WI38 (cell line): Measurements from ENCODE around the gene CMC2.

ENCODE experiments used
- H3K4me3 ChIP-seq: 2 replicates; pipeline ENCODE4 v1.5.1; 2011; ENCODE audit warnings: low read depth, mild to moderate bottlenecking, control low read depth, low read length
- CTCF ChIP-seq: IDR thresholded peaks from 2 replicates; pipeline ENCODE4 v1.5.1; 2012; ENCODE audit warnings: low read depth, mild to moderate bottlenecking, control low read depth, low read length

Gene CMC2

DNA sequence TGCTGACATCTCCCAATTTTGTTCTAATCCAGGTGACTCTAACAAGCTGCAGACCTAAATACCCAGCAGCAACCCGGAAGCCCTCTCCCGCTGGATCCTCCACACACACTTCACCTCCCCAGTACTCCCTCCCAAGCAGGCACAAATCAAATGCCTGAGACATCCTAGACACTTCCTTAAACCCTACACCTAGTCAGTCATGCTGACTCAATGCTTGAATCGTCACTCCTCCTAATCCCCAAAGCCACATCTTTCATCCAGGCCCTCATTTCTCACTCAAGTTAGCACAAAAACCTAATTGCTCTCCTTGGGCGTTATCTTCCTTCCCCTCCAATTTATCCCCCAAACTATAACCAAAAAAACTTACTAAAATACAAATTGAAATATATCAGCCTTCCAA is 32.7 kb downstream of the CMC2 start:
- no peak overlapping the region for H3K4me3 ChIP-seq
- no peak for TF ChIP-seq CTCF

DNA sequence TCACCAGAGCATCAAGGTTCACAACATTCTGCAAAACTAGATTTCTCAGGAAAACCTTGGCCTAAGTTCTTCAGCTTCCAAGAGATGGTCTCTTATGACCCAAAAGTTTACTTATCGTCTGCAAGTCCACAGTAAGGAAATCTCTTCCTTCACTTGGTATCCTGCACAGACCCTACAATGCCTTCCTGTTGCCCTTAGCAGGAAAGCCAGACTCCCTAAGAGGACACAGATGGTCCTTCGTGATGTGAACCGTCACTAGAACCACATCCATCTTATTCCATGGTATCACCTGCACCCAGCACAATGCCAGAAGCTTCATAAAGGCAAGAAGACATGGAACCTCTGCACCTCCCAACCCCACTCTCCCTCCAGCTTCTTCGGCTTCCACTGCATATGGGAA is 34.1 kb downstream of the CMC2 start:
- no peak overlapping the region for H3K4me3 ChIP-seq
- TF ChIP-seq CTCF, result no peak

DNA sequence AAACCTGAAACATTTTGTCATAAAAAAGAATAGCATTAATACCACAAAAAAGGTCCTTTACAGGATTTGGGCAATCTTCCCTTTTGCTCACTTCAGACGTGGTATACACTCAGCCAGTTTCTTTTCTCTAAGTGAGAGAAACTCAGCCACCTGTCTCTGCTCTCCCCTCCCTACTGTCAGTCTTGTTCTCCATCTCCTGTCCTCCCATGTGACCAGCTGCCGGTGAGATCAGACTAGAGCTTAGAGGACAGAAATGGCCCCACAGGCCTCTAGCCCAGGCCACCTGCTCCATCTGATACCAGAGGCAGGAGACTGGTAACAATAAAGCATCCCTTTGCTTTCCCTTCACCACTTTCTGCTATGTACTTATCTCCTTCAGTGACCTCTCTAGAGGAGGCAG is 34.9 kb downstream of the CMC2 start:
- no peak for TF ChIP-seq CTCF
- H3K4me3 ChIP-seq, result no peak overlapping the region

- no peak overlapping the region for H3K4me3 ChIP-seq
- no peak for TF ChIP-seq CTCF
Measured at GRCh38 chr16:80969114-80969484, 37.6 kb downstream of the CMC2 start.

GRCh38 chr16:80968386-80969113 is 38.1 kb downstream of the CMC2 start:
- H3K4me3 ChIP-seq, result no peak overlapping the region
- no peak for TF ChIP-seq CTCF

DNA sequence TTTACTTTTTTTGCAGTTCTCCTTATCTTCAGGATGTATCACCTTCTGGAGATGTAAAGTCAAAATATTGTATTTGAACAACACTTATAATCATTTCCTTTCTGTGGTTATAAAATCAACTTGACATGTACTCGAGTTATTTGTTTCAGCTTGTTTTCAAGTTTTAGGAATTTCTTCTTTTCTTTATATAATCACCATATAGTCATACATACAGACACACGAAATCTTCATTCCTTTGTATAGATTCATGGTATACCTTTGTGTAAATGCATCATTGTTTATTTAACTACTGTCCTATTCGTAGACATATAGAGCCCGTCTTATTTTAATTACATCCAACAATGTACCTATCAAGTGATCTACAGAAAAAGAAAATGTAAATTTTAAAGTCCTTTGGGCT is 40.1 kb downstream of the CMC2 start:
- TF ChIP-seq CTCF, result no peak
- H3K4me3 ChIP-seq, result no peak overlapping the region

GRCh38 chr16:80964351-80964750 is 42.3 kb downstream of the CMC2 start:
- no peak for TF ChIP-seq CTCF
- no peak overlapping the region for H3K4me3 ChIP-seq
